ENCODE data around the gene DAGLB.

DAGLB gene, protein sequence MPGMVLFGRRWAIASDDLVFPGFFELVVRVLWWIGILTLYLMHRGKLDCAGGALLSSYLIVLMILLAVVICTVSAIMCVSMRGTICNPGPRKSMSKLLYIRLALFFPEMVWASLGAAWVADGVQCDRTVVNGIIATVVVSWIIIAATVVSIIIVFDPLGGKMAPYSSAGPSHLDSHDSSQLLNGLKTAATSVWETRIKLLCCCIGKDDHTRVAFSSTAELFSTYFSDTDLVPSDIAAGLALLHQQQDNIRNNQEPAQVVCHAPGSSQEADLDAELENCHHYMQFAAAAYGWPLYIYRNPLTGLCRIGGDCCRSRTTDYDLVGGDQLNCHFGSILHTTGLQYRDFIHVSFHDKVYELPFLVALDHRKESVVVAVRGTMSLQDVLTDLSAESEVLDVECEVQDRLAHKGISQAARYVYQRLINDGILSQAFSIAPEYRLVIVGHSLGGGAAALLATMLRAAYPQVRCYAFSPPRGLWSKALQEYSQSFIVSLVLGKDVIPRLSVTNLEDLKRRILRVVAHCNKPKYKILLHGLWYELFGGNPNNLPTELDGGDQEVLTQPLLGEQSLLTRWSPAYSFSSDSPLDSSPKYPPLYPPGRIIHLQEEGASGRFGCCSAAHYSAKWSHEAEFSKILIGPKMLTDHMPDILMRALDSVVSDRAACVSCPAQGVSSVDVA

DNA sequence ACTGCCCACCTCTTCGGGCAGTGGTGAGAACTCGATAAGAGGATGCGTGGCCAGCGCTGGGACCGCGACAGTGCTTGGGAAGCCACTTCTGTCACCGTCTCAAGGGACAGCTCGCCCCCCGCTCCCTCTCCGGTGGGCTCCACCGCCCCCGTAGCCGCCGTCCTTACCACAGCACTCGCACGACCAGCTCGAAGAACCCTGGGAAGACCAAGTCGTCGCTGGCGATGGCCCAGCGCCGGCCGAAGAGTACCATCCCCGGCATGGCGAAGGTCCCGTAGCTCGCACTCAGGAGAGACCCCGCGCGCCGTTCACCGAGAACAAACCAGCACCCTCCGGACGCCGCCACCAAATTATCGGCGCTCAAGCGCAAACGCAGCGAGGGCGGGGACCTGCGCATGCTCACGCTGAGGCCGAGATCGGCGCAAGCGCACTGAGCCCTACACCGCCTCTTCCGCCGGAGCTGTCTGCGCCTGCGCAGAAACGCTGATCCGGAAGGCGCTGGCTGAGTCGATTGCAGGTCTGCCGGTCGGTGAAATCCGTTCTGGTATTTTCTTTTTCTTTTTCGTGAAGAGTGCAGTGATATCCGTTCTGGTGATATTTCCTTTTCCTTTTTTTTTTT is at the start of gene DAGLB:
Gene DAGLB, minus strand, starts transcription at position 374 of the 619 bp plus-strand sequence. Its CDS starts 112 bp downstream, at position 262.
- H3K9ac ChIP-seq (ENCODE audit: low read depth in 1 of 2, low read length in 2 of 2), result peak within 1 kb of the TSS; percentile 89 to 96
- H3K4me1 ChIP-seq (ENCODE audit: control insufficient read depth in 1 of 2, insufficient read depth in 2 of 2, low read length in 2 of 2), result peaks cover 7 to 14% of the 10 kb centered on the region in 2 donors
- H3K36me3 ChIP-seq (ENCODE audit: control insufficient read depth in 1 of 2, insufficient read depth in 2 of 2, low read length in 2 of 2), result peaks cover 8 to 27% of the 10 kb centered on the region in 2 donors
- H3K9me3 ChIP-seq (ENCODE audit: control insufficient read depth in 1 of 2, low read length in 2 of 2), result no peaks in the 10 kb centered on the region
- H3K27ac ChIP-seq (ENCODE audit: low read depth, low read length), result peak within 1 kb of the TSS; percentile 85
- H3K4me3 ChIP-seq (ENCODE audit: low read depth in 1 of 2, low read length in 2 of 2), result peak within 1 kb of the TSS; percentile 92 to 96
- no peaks in the 10 kb centered on the region for H3K27me3 ChIP-seq (ENCODE audit: control insufficient read depth in 1 of 2, insufficient read depth in 2 of 2, low read length in 2 of 2)

DNA sequence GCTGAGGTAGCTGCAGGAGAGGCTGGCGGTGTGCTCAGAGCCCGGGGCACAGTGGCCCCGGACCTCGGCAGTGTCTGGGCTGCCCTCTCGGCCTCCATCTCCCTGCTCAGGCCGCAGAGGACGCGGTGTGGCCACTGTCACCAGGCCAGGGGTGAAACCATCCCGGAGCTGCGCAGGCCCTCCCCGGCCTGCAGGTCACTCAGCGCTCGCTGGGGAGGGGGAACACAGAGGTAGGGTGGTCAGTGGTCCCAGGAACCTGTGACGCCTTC is 49.8 kb upstream of the DAGLB start:
- Histone ChIP-seq H3K9ac (ENCODE audit: low read depth in 1 of 2, low read length in 2 of 2) (no peak overlapping the region), H3K36me3 (ENCODE audit: control insufficient read depth in 1 of 2, insufficient read depth in 2 of 2, low read length in 2 of 2) (no peaks in the 10 kb centered on the region)

GRCh38 chr7:6496842-6497636 is 49.3 kb upstream of the DAGLB start:
- Histone ChIP-seq H3K9ac (ENCODE audit: low read depth in 1 of 2, low read length in 2 of 2) (no peak overlapping the region), H3K27me3 (ENCODE audit: control insufficient read depth in 1 of 2, insufficient read depth in 2 of 2, low read length in 2 of 2) (no peaks in the 10 kb centered on the region), H3K27ac (ENCODE audit: low read depth, low read length) (no peak overlapping the region), H3K36me3 (ENCODE audit: control insufficient read depth in 1 of 2, insufficient read depth in 2 of 2, low read length in 2 of 2) (no peaks in the 10 kb centered on the region), H3K4me1 (ENCODE audit: control insufficient read depth in 1 of 2, insufficient read depth in 2 of 2, low read length in 2 of 2) (no peaks in the 10 kb centered on the region), H3K4me3 (ENCODE audit: low read depth in 1 of 2, low read length in 2 of 2) (no peak overlapping the region), H3K9me3 (ENCODE audit: control insufficient read depth in 1 of 2, low read length in 2 of 2) (no peaks in the 10 kb centered on the region)

More for the DNA sequence above, 49.8 kb upstream of the DAGLB start:
- no peak overlapping the region for H3K4me3 ChIP-seq (ENCODE audit: low read depth in 1 of 2, low read length in 2 of 2)
- H3K27ac ChIP-seq (ENCODE audit: low read depth, low read length), result no peak overlapping the region
- H3K4me1 ChIP-seq (ENCODE audit: control insufficient read depth in 1 of 2, insufficient read depth in 2 of 2, low read length in 2 of 2), result peaks cover 0 to under 1% of the 10 kb centered on the region in 2 donors
- H3K27me3 ChIP-seq (ENCODE audit: control insufficient read depth in 1 of 2, insufficient read depth in 2 of 2, low read length in 2 of 2), result no peaks in the 10 kb centered on the region
- H3K9me3 ChIP-seq (ENCODE audit: control insufficient read depth in 1 of 2, low read length in 2 of 2), result no peaks in the 10 kb centered on the region

DNA sequence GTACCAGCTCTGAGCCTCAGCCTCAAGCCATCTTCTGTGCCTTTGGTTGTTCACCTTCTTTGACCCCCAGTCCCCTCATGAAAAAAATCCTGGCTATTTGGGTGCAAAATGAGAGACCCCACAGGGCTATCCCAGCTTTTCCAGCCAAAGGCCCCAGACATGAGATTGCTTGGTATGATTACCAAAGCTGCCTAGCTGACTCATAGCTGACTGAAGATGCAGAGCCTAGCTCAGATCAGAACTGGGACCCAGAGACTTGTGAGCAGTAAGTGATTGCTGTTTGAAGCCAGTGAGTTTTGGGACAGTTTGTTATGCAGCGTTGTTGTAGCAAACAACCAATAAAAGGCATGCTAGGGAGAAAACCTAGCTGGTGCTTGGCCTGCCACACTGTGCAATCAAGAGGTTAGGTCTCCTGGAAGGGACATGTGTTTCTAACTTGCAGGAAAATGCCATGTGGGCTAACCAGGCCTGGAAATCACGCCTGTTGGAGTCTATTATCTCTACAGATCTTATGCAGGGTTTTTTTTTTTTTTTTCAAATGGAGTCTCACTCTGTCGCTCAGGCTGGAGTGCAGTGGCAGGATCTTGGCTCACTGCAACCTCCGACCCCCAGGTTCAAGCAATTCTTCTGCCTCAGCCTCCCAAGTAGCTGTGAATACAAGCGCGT is 48.0 kb upstream of the DAGLB start:
- no peaks in the 10 kb centered on the region for H3K36me3 ChIP-seq (ENCODE audit: control insufficient read depth in 1 of 2, insufficient read depth in 2 of 2, low read length in 2 of 2)
- no peak overlapping the region for H3K27ac ChIP-seq (ENCODE audit: low read depth, low read length)
- no peaks in the 10 kb centered on the region for H3K9me3 ChIP-seq (ENCODE audit: control insufficient read depth in 1 of 2, low read length in 2 of 2)
- H3K9ac ChIP-seq (ENCODE audit: low read depth in 1 of 2, low read length in 2 of 2), result no peak overlapping the region
- no peaks in the 10 kb centered on the region for H3K27me3 ChIP-seq (ENCODE audit: control insufficient read depth in 1 of 2, insufficient read depth in 2 of 2, low read length in 2 of 2)
- no peaks in the 10 kb centered on the region for H3K4me1 ChIP-seq (ENCODE audit: control insufficient read depth in 1 of 2, insufficient read depth in 2 of 2, low read length in 2 of 2)
- H3K4me3 ChIP-seq (ENCODE audit: low read depth in 1 of 2, low read length in 2 of 2), result no peak overlapping the region

- H3K36me3 ChIP-seq (ENCODE audit: control insufficient read depth in 1 of 2, insufficient read depth in 2 of 2, low read length in 2 of 2), result no peaks in the 10 kb centered on the region
- no peaks in the 10 kb centered on the region for H3K27me3 ChIP-seq (ENCODE audit: control insufficient read depth in 1 of 2, insufficient read depth in 2 of 2, low read length in 2 of 2)
- H3K9ac ChIP-seq (ENCODE audit: low read depth in 1 of 2, low read length in 2 of 2), result no peak overlapping the region
- H3K4me1 ChIP-seq (ENCODE audit: control insufficient read depth in 1 of 2, insufficient read depth in 2 of 2, low read length in 2 of 2), result no peaks in the 10 kb centered on the region
- no peak overlapping the region for H3K4me3 ChIP-seq (ENCODE audit: low read depth in 1 of 2, low read length in 2 of 2)
- H3K27ac ChIP-seq (ENCODE audit: low read depth, low read length), result no peak overlapping the region
- no peaks in the 10 kb centered on the region for H3K9me3 ChIP-seq (ENCODE audit: control insufficient read depth in 1 of 2, low read length in 2 of 2)
These were observed 46.6 kb upstream of the DAGLB start for GRCh38 chr7:6494365-6494764.

GRCh38 chr7:6491194-6491593 is 43.4 kb upstream of the DAGLB start:
- Histone ChIP-seq H3K36me3 (ENCODE audit: control insufficient read depth in 1 of 2, insufficient read depth in 2 of 2, low read length in 2 of 2) (no peaks in the 10 kb centered on the region), H3K4me1 (ENCODE audit: control insufficient read depth in 1 of 2, insufficient read depth in 2 of 2, low read length in 2 of 2) (no peaks in the 10 kb centered on the region), H3K9me3 (ENCODE audit: control insufficient read depth in 1 of 2, low read length in 2 of 2) (no peaks in the 10 kb centered on the region), H3K4me3 (ENCODE audit: low read depth in 1 of 2, low read length in 2 of 2) (no peak overlapping the region), H3K27me3 (ENCODE audit: control insufficient read depth in 1 of 2, insufficient read depth in 2 of 2, low read length in 2 of 2) (no peaks in the 10 kb centered on the region), H3K27ac (ENCODE audit: low read depth, low read length) (no peak overlapping the region), H3K9ac (ENCODE audit: low read depth in 1 of 2, low read length in 2 of 2) (no peak overlapping the region)

DNA sequence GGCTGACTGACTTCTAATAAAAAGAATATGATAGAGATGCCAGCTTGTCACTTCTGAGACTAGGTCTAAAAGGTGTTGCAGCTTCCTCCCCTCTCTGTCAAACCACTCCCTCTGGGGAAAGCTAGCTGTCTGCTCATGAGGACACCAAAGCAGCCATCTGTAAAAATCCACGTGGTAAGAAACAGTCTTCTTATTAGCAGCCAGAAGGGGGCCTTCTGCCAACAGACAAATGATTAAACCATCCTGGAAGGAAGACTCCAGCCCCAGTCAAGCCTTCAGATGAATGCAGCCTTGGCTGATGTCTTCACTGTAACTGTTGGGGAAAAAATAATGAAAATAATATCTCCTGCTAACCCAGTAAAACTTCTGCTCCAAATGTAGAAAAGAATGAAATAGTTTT is 41.9 kb upstream of the DAGLB start:
- H3K4me1 ChIP-seq (ENCODE audit: control insufficient read depth in 1 of 2, insufficient read depth in 2 of 2, low read length in 2 of 2), result peaks cover 0 to 2% of the 10 kb centered on the region in 2 donors
- H3K9ac ChIP-seq (ENCODE audit: low read depth in 1 of 2, low read length in 2 of 2), result no peak overlapping the region
- H3K4me3 ChIP-seq (ENCODE audit: low read depth in 1 of 2, low read length in 2 of 2), result no peak overlapping the region
- no peak overlapping the region for H3K27ac ChIP-seq (ENCODE audit: low read depth, low read length)
- H3K36me3 ChIP-seq (ENCODE audit: control insufficient read depth in 1 of 2, insufficient read depth in 2 of 2, low read length in 2 of 2), result no peaks in the 10 kb centered on the region
- no peaks in the 10 kb centered on the region for H3K27me3 ChIP-seq (ENCODE audit: control insufficient read depth in 1 of 2, insufficient read depth in 2 of 2, low read length in 2 of 2)
- H3K9me3 ChIP-seq (ENCODE audit: control insufficient read depth in 1 of 2, low read length in 2 of 2), result no peaks in the 10 kb centered on the region

DNA sequence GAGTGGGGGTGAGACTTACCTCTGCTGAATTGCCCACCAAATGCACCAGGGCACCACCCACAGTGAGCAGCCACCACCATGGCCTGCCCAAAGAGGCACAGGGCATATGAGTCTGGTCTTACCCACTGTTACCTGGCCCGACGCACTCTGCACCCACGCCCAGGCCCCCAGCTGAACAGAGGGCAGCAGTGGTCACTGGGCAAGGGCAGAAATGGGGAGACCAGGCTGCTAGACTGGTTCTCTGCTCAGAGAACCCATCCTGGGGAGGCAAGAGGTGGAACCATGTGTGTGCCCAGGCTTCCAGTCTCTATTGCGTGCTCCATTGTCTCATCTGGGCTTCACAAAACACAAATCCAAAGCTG is 39.4 kb upstream of the DAGLB start:
- Histone ChIP-seq H3K27ac (ENCODE audit: low read depth, low read length) (no peak overlapping the region), H3K9ac (ENCODE audit: low read depth in 1 of 2, low read length in 2 of 2) (no peak overlapping the region), H3K4me3 (ENCODE audit: low read depth in 1 of 2, low read length in 2 of 2) (no peak overlapping the region), H3K9me3 (ENCODE audit: control insufficient read depth in 1 of 2, low read length in 2 of 2) (no peaks in the 10 kb centered on the region), H3K36me3 (ENCODE audit: control insufficient read depth in 1 of 2, insufficient read depth in 2 of 2, low read length in 2 of 2) (no peaks in the 10 kb centered on the region), H3K4me1 (ENCODE audit: control insufficient read depth in 1 of 2, insufficient read depth in 2 of 2, low read length in 2 of 2) (peaks cover 3 to 14% of the 10 kb centered on the region in 2 donors), H3K27me3 (ENCODE audit: control insufficient read depth in 1 of 2, insufficient read depth in 2 of 2, low read length in 2 of 2) (no peaks in the 10 kb centered on the region)

GRCh38 chr7:6486438-6487183 is 38.9 kb upstream of the DAGLB start:
- Histone ChIP-seq H3K9me3 (ENCODE audit: control insufficient read depth in 1 of 2, low read length in 2 of 2) (no peaks in the 10 kb centered on the region), H3K27me3 (ENCODE audit: control insufficient read depth in 1 of 2, insufficient read depth in 2 of 2, low read length in 2 of 2) (no peaks in the 10 kb centered on the region), H3K9ac (ENCODE audit: low read depth in 1 of 2, low read length in 2 of 2) (no peak overlapping the region), H3K4me3 (ENCODE audit: low read depth in 1 of 2, low read length in 2 of 2) (no peak overlapping the region), H3K36me3 (ENCODE audit: control insufficient read depth in 1 of 2, insufficient read depth in 2 of 2, low read length in 2 of 2) (no peaks in the 10 kb centered on the region), H3K27ac (ENCODE audit: low read depth, low read length) (no peak overlapping the region), H3K4me1 (ENCODE audit: control insufficient read depth in 1 of 2, insufficient read depth in 2 of 2, low read length in 2 of 2) (peaks cover 7 to 17% of the 10 kb centered on the region in 2 donors)

Measured in duodenal mucosa (tissue), 2 donors.